Spinal cord (tissue), 10 donors: ENCODE results near the gene BCL7A. TPM values are rescaled to one million over a fixed set of nuclear protein-coding genes. Genes with fewer than 3 reads are reported as not detected.

Source experiments
- DNase-seq, 6 donors: peaks; one replicate each; pipeline versions ENCODE4 v3.0.0 to v3.0.0-alpha.2; 2013 to 2015; ENCODE audit warnings: low spot score in 6 of 6, low read depth in 4 of 6
- H3K27ac ChIP-seq: one replicate; pipeline ENCODE4 v1.5.1; 2013; ENCODE audit warnings: low read depth, low read length, control low read depth
- H3K27me3 ChIP-seq: one replicate; pipeline ENCODE4 v1.6.1; 2013; ENCODE audit warnings: low read length; ENCODE audit not compliant: control insufficient read depth, insufficient read depth
- H3K36me3 ChIP-seq: one replicate; pipeline ENCODE4 v1.6.1; 2013; ENCODE audit warnings: low read length; ENCODE audit not compliant: control insufficient read depth, insufficient read depth
- H3K4me1 ChIP-seq: one replicate; pipeline ENCODE4 v1.6.1; 2013; ENCODE audit warnings: low read length; ENCODE audit not compliant: control insufficient read depth, insufficient read depth
- H3K4me3 ChIP-seq: one replicate; pipeline ENCODE4 v1.5.1; 2013; ENCODE audit warnings: low read depth, low read length, control low read depth
- H3K9me3 ChIP-seq: one replicate; pipeline ENCODE4 v1.6.1; 2013; ENCODE audit warnings: low read length; ENCODE audit not compliant: control insufficient read depth, insufficient read depth
- WGBS: methylation state at CpG from one replicate; pipeline ENCODE4 v1.1.5; 2013; ENCODE audit warnings: missing lambda C conversion rate; ENCODE audit not compliant: insufficient coverage; 5-methylcytosine and 5-hydroxymethylcytosine counted together
- polyA plus RNA-seq, 2 donors: library from polyadenylated mRNA; unstranded; fragments of 120-200 nt; gene quantifications; one replicate each; pipeline ENCODE4 v1.2.1, GENCODE V29; 2013; ENCODE audit not compliant: insufficient read length in 2 of 2
- total RNA-seq, 2 donors: library from RNA; depleted of rRNA in 1 of 2; stranded (reverse); fragments of 120-200 nt in 1 of 2; fragments of >200 nt in 1 of 2; gene quantifications; one replicate each; pipeline versions ENCODE4 v1.2.3 to v1.2.4, GENCODE V29; 2013 to 2014
- donor health status: healthy.

The BCL7A gene
- total and polyA plus RNA-seq, 4 donors = 17.9 to 45.6 (median 31.7) TPM

DNA sequence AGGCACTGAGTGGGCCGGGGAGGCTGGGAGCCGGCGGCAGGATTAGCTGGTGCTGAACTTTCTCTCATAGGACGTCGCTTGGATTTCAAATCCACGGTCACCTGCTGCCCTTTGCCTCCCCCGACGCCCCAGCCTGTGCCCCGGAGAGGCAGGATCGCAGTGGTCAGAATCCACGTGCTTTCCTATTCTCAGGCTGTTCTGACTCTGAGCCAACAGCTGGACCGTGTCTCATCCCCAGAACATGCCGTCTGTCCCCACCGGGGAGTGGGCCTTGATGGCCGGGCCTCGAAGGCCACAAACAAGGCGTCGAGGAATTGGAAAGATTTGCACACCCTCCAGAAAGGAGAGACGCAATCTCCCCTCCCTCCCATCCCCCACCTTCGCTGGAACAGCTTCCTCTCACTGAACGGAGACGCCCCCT, 38.4 kb downstream of the BCL7A start:
- H3K4me3 ChIP-seq = no peak overlapping the region
- H3K27ac ChIP-seq = no peak overlapping the region
- DNase-seq = no peak
- no peaks in the 10 kb centered on the region for H3K9me3 ChIP-seq
- peaks cover 63% of the 10 kb centered on the region for H3K36me3 ChIP-seq
- no peaks in the 10 kb centered on the region for H3K27me3 ChIP-seq
- peaks cover 27% of the 10 kb centered on the region for H3K4me1 ChIP-seq
- WGBS = 89% methylated on average over 14 of the region's 22 CpGs

DNA sequence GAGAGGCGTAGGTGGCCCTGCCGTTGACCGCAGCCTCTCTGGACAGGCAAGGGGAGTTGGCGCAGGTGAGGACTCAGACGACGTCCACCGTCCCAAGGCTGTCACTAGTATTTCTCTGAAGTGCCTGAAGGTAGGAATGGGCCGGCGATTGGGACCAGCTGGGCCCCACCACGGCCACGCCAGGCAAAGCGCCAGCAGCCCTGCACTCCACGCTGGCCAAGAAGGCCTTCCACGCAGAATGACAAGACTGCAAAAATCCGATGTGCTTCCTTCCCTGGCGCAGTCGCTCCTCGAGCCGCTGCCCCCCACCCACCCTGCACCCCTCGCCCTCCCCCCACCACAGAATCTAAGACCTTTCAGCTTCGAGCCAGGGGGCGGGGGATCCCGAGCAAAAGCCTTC, 39.6 kb downstream of the BCL7A start:
- no peak for DNase-seq
- no peaks in the 10 kb centered on the region for H3K27me3 ChIP-seq
- no peaks in the 10 kb centered on the region for H3K9me3 ChIP-seq
- H3K4me3 ChIP-seq = no peak overlapping the region
- H3K4me1 ChIP-seq = peaks cover 31% of the 10 kb centered on the region
- peaks cover 51% of the 10 kb centered on the region for H3K36me3 ChIP-seq
- WGBS = 82% methylated on average over 15 of the region's 23 CpGs
- no peak overlapping the region for H3K27ac ChIP-seq

DNA sequence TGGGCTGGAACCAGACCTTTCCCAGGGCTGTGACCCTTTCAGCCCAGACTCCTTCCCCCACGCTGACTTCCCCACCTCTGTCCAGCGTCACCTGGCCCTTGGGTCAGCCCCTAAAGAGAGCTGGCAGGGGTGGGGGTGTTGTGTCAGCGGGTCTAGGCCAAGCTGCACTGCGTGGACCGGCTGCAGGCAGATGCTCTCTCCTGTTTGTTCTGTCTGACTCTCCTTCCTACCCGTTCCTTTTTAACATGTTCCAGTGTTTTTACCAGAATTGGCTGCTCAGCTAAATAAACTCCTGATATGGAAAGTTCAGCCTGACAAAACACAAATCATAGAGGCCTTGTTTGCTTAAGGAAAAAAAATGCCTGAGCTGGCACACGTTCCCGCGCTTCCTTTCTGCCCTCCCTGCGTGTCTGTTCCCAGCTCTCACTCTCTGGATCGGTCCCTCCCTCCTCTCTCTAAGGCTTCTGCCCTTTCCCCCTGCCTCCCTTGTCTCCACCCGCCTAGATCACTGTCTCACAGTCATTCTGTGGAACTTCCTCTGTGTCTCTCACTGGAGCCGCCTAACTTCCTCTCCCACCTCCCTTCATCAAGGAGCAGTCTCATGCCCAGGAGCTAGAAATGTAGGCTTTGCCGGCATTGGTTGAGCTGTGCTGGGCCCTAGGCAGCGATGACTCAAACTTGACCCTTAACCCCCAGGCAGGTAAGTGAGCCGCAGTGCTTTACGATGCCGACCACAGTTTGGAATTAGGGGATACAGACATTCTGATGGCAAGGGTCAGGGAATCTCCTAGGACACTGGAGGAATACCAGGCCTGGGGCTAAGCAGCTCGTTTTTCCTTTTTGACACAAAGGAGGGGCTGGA, 41.4 kb downstream of the BCL7A start:
- WGBS = 29% methylated on average over 13 of the region's 19 CpGs
- peaks cover 35% of the 10 kb centered on the region for H3K4me1 ChIP-seq
- H3K4me3 ChIP-seq = no peak overlapping the region

DNA sequence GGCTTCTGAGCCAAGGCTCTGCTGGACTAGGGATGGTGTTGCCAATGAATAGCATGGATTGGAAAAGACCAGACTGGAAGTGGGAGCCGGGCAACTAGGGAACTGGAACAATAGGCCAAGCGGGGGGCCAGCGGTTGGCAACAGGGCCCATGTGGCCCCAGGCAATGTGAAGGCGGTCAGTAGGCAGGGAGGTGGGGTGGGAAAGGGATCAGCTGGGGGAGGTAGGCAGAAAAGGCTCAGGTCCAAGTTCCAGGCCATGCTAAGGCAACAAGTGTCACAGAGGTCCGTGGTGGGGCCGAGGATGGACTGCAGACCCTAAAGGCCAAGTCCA, 42.0 kb downstream of the BCL7A start:
- H3K36me3 ChIP-seq = peaks cover 29% of the 10 kb centered on the region
- no peaks in the 10 kb centered on the region for H3K27me3 ChIP-seq
- WGBS = 35% methylated on average over 5 of the region's 6 CpGs
- peak in 1 of 6 donors; percentile 60 for DNase-seq
- H3K4me3 ChIP-seq = no peak overlapping the region
- H3K27ac ChIP-seq = peak overlapping the region; percentile 82
- no peaks in the 10 kb centered on the region for H3K9me3 ChIP-seq
- peaks cover 36% of the 10 kb centered on the region for H3K4me1 ChIP-seq

More for the DNA sequence above, 41.4 kb downstream of the BCL7A start:
- Histone ChIP-seq H3K36me3 (peaks cover 33% of the 10 kb centered on the region), H3K9me3 (no peaks in the 10 kb centered on the region), H3K27ac (peak overlapping the region; percentile 82), H3K27me3 (no peaks in the 10 kb centered on the region)
- DNase-seq = peak in 2 of 6 donors; percentile 33 to 79

DNA sequence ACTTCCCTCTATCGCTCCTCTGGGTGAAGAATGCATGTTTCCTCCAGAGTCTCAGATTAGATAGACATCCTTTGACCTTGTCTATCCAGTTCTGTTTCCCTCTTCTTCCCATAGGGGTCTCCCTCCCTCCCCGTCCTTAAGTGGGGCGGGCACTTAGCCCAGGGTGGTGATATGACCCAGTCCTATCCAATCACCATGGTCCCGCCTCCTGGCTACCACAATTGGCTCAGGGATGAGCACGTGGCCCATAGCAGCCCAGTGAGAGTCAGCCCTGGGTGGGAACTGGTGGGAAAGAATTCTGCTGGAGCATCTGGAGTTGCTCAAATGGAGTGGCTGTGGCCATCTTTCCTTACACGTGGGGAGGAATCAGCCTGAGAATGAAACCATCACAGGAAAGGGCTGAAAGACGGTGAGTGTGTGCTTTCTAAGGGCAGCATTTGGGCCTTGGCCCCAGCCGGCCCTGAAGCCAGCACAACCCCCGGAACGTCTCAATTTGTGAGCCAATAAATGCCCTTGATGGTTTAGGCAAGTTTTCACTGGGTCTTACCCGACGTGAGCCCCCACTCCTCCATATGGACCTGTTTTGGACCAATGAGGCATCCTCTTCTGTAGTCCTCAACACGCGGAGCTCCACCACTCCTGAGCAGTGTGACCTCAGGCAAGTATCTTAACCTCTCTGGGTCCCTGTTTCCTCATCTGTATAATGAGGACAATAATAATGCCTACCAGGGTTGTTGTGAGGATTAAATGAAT, 42.5 kb downstream of the BCL7A start:
- H3K9me3 ChIP-seq = no peaks in the 10 kb centered on the region
- DNase-seq = peak in 3 of 6 donors; percentile 58 to 94 (median 87)
- 48% methylated on average over 8 of the region's 14 CpGs for WGBS
- peaks cover 36% of the 10 kb centered on the region for H3K4me1 ChIP-seq
- H3K27me3 ChIP-seq = no peaks in the 10 kb centered on the region
- peak overlapping the region; percentile 82 for H3K27ac ChIP-seq
- no peak overlapping the region for H3K4me3 ChIP-seq
- peaks cover 24% of the 10 kb centered on the region for H3K36me3 ChIP-seq

DNA sequence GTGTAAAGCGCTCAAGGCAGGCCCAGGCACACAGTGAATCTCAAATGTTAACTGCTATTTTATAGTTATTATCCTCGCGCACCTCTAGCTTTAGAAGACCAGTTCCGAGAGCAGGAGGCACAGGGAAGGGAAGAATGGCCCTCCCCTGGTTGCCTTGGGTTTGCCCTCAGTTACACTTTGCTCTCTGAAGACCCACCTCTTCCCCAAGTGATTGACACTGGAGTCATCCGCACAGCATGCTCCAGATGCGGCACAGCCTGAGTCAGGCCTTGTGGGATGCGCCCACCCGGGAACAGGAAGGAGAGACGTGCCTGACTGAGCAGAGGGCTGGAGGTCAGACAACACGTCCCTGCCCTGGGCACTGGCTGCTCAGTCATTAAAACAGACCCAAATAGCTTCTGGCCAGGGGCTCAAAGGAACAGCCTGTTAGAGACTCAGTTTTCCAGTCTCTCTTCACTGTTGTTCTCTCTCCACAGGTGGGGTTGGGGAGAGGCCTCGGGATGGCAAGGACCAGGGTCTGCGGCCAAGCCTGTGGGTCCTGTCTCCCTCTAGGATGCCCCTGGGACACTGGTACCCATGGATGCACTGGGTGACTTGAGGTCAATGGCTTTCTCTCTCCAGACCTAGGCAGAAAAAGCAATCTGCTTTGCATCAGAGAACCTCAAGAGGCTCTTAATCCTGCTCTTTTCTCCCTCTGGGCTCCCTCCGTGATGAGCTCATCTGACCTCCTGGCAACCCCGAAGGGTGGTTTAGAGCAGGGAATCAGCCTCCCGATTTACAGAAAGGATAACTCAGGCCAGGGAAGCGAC, 43.3 kb downstream of the BCL7A start:
- no peaks in the 10 kb centered on the region for H3K9me3 ChIP-seq
- H3K36me3 ChIP-seq = peaks cover 16% of the 10 kb centered on the region
- WGBS = 57% methylated on average over 14 of the region's 16 CpGs
- H3K4me3 ChIP-seq = no peak overlapping the region
- DNase-seq = no peak
- H3K27me3 ChIP-seq = no peaks in the 10 kb centered on the region
- no peak overlapping the region for H3K27ac ChIP-seq
- H3K4me1 ChIP-seq = peaks cover 36% of the 10 kb centered on the region

DNA sequence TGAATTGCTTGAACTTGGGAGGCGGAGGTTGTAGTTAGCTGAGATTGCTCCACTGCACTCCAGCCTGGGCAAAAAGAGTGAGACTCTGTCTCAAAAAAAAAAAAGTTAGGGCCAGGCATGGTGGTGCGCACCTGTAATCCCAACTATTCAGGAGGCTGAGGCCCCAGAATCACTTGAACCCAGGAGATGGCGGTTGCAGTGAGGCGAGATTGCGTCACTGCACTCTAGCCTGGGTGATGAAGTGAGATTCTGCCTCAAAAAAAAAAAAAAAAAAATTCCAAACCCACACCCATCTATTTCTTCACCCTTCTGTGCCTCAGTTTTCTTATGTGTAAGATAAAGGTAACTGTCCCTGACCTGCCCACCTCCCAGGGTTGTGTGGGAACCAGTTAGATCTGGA, 45.9 kb downstream of the BCL7A start:
- H3K36me3 ChIP-seq = no peaks in the 10 kb centered on the region
- no peaks in the 10 kb centered on the region for H3K9me3 ChIP-seq
- no peak overlapping the region for H3K27ac ChIP-seq
- peaks cover 41% of the 10 kb centered on the region for H3K4me1 ChIP-seq
- H3K27me3 ChIP-seq = no peaks in the 10 kb centered on the region
- no peak overlapping the region for H3K4me3 ChIP-seq
- DNase-seq = no peak
- 100% methylated on average over 3 of the region's 5 CpGs for WGBS

DNA sequence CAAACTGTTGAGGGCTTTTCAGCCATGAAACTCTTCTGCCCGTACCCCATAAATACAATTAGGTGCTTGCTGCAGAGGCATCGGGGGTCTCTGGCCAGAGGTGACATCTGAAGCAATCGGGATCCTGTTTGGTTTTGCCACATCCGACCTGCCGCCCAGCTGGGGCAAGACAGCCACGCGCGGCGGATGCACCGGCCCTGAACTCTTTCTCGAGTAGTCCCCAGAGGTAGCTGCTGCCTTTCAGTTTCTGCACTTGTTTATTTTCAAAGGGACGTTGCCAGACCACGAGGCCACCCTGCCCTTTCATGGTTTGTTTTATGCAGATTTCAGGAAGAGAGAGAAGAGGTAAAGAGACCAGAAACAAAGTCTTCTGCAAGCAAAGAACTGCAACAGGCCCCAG, 46.3 kb downstream of the BCL7A start:
- H3K4me1 ChIP-seq = peaks cover 39% of the 10 kb centered on the region
- H3K27me3 ChIP-seq = no peaks in the 10 kb centered on the region
- WGBS = 39% methylated on average over 13 of the region's 13 CpGs
- peak in 1 of 6 donors; percentile 45 for DNase-seq
- no peaks in the 10 kb centered on the region for H3K9me3 ChIP-seq
- no peak overlapping the region for H3K27ac ChIP-seq
- H3K36me3 ChIP-seq = no peaks in the 10 kb centered on the region
- no peak overlapping the region for H3K4me3 ChIP-seq
